HG02798 (cell line): ENCODE results near the gene CACNA1A.
"Not testable (repeated sequence)": the region's sequence is repeated elsewhere in the genome, so short reads cannot be mapped to it uniquely, and the experiment has no call there.

Experiments
- ATAC-seq: cut with Tn5 transposase; IDR thresholded peaks from one replicate; pipeline ENCODE4 v1.9.1; 2021; ENCODE audit warnings: mild to moderate bottlenecking; ENCODE audit not compliant: unreplicated experiment, poor library complexity

The CACNA1A gene

GRCh38 chr19:13176345-13176744, 329.9 kb downstream of the CACNA1A start:
- no peak for ATAC-seq

DNA sequence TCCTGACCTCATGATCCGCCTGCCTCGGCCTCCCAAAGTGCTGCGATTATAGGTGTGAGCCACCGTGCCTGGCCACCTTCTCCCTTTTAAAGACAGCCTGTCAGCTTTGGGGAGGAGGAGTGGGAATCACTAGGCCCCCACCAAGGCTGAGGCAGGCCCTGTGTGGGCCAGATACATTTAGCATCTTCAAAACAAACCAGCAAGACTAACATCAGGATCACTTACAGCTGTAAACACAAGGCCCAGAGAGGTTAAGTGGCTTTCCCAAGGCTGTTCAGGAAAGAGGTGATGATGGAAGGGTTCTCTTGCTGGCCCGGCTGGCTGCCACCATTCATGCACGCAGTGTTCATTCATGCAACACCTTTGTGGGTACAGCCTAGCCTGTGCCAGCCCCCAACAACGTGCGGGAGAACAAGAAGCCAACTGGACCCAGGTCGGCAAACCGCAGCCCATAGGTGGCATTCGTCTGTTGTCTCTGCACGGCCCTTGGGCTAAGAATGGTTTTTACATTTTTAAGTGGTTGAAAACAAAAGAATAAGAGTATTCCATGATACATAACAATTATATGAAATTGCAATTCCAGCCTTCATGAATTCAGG, 333.0 kb downstream of the CACNA1A start:
- ATAC-seq: no peak

GRCh38 chr19:13172346-13173138, 333.7 kb downstream of the CACNA1A start:
- ATAC-seq: no peak

GRCh38 chr19:13171146-13171545, 335.1 kb downstream of the CACNA1A start:
- ATAC-seq: no peak

- no peak for ATAC-seq
Observed at GRCh38 chr19:13169769-13170168, 336.5 kb downstream of the CACNA1A start.

DNA sequence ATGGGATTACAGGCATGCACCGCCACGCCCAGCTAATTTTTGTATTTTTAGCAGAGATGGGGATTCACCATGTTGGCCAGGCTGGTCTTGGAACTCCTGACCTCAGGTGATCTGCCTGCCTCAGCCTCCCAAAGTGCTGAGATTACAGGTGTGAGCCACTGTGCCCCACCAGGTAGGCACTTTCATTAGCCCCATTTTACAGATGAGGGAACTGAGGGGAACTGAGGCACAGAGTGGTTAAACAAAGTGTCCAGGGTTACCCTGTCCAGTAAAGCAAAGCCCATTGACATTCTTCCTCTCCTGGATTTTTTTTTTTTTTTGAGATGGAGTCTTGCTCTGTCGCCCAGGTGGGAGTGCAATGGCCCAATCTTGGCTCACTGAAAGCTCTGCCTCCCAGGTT, 340.1 kb downstream of the CACNA1A start:
- not testable (repeated sequence) for ATAC-seq

DNA sequence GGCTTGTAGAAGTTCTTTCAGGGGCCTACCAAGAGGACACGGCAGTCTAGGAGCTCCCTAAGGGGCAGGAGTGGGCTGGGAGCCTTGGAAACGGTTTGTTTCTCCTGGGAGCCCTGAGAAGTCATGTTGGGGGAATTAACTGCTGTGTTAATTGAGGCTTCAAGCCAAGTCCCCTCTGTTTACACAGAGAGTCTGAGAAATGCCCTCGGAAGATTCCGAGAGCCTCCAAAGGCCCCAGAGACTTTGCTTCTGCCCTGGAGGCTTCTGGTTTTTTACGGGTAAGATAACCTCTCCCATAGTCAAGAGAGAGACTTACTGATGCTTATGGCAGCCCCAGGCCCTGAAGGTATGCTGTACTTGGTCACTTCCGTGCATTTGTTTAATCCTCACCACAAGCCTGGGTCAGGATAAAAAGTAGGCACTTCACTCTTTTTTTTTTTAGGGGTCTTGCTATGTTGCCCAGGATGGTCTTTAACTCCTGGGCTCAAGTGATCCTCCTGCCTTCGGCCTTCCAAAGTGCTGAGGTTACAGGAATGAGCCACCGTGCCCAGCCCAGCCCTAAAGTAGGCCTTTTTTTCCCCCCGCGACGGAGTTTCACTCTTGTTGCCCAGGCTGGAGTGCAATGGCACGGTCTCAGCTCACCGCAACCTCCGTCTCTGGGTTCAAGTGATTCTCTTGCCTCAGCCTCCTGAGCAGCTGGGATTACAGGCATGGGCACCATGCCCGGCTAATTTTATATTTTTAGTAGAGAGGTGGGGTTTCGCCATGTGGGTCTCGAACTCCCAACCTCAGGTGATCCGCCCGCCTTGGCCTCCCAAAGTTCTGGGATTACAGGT, 340.9 kb downstream of the CACNA1A start:
- ATAC-seq: no peak

DNA sequence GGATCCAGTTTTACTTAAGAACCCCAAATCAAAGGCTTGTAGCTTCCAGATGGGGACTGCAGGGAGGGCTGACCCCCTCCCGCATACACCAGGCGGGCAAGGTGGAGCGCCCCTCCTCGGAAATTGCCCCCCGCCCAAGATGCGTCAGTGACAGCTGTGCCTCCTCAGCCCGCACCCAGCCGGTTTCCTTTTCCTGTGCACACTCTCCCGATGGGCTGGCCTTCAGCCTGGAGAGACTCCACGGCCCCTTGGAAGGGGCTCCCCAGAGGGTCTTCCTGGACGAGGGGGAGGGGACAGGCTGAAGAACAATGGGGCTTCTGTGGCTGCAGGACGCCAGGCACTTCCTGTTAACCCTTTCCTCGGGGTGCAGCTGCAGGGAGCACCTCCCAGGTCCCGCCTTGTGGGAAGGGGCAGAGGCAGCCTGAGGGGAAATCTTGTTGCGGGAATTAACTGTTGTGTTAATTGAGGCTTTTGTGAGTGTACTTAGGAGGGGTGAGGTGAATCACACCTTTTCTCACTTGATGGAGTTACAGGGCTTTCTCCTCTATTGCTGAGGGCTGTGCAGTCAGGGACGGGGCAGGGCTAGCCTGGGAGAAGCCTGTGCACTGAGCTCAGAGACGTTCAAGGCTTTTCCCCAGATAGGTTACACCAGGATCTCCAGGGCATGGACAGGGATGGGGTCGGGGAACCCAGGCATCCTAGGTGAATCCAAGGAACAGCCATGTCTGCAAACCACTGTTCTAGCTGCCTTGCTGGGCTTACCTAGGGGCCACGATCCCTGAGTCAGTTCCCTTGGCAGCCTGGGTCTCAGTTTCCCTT, 341.7 kb downstream of the CACNA1A start:
- no peak for ATAC-seq

DNA sequence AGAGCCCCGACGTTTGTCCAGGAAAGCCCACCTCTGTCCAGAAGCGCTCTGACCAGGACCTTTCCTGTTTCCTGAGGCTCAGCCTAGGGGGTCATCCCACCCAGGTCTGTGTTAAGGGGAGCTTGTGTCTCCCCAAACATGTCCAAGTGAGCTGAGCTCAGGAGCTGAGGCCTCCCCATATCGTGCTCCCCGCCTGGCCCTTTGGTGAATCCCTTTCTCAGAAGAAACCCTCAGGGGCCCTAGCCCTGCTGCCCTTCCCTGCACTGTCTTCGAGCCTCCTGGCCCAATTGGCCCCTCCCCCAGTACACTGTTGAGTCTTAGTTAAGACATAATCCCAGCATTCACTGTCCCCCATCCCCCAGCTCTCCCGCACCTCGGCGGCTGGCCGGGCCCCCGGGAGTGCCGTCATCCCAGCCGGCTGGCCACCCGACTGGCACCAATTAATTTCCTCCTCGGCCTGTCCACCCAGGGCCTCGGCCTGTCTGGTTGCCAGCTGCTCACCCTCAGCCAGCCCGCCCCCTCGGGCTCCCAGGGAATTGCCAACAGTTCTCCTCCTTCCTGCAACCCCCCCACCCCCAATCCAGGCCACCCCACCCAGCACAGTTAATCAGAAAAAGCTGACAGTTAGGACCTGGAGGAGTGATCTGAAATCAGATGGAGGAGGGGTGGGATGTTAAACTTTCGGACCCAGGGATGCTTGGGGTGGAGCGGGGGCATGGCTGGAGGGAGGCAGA, 342.5 kb downstream of the CACNA1A start:
- ATAC-seq: no peak

- peak; percentile 49 for ATAC-seq
Observed at GRCh38 chr19:13162724-13163608, 343.3 kb downstream of the CACNA1A start.

DNA sequence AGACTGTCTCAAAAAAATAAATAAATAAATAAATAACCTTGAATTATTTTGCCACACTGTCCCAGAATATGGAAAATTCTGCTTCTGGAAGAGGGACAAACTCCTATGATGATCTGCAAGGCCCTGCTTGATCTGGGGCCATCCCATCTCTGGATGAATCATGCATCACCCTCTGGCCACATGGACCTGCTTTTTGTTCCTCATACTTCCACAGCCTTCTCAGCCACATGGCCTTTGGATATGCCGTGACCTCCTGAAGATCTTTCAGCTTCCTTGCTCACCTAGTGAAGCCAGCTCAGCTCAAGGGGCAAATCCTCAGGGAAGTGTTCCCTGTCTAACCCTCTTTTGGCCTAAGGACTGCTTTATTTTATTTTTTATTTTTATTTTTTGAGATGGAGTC, 345.7 kb downstream of the CACNA1A start:
- no peak for ATAC-seq

DNA sequence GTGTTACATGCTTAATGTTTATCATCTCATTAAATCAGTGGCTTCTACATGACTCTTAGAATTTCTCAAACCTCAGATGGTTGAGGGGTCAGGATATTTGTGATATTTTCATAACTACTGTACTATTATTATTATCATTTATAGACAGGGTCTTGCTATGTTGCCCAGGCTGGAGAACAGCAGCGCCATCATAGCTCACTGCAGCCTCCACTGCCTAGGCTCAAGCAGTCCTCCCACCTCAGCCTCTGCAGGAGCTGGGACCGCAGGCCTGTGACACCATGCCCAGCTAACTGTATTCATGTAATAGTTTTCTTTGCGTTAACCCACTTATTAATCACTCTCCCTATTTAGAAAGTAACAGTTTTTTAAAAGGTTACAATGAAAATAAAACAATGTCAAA, 346.6 kb downstream of the CACNA1A start:
- no peak for ATAC-seq
